Natural killer cell (primary cell): ENCODE data around the gene OR2S2. TPM values are rescaled to one million over a fixed set of nuclear protein-coding genes. Genes with fewer than 3 reads are reported as not detected.

Source experiments
- ATAC-seq, 3 donors: fragments of 150-1000 bp in 2 of 3; fragments of 200-7000 bp in 1 of 3; cut with Tn5 transposase; 1 replicate in 1 of 3; 2 replicates in 2 of 3; pipeline ENCODE4 v1.10.0; 2021; ENCODE audit warnings: mild to moderate bottlenecking in 2 of 3, moderate library complexity in 2 of 3
- DNase-seq, 2 donors: peaks; one replicate each; pipeline versions ENCODE4 v3.0.0 to v3.0.0-alpha.2; 2013 to 2021; ENCODE audit warnings: mixed read lengths in 1 of 2
- H3K27ac ChIP-seq: one replicate; pipeline ENCODE4 v1.5.1; 2013; ENCODE audit warnings: mild to moderate bottlenecking, low read length
- H3K27me3 ChIP-seq: one replicate; pipeline ENCODE4 v1.6.1; 2013; ENCODE audit warnings: low read length; ENCODE audit not compliant: control insufficient read depth, insufficient read depth
- H3K36me3 ChIP-seq: one replicate; pipeline ENCODE4 v1.6.1; 2013; ENCODE audit warnings: low read length; ENCODE audit not compliant: control insufficient read depth, insufficient read depth
- H3K4me1 ChIP-seq: one replicate; pipeline ENCODE4 v1.6.1; 2013; ENCODE audit warnings: low read length; ENCODE audit not compliant: control insufficient read depth, insufficient read depth
- H3K4me3 ChIP-seq: one replicate; pipeline ENCODE4 v1.5.1; 2013; ENCODE audit warnings: low read length
- H3K9me3 ChIP-seq: one replicate; pipeline ENCODE4 v1.6.1; 2013; ENCODE audit warnings: low read length; ENCODE audit not compliant: control insufficient read depth, insufficient read depth
- H3K27ac Mint-ChIP-seq, 2 donors: one replicate each; pipeline ENCODE4 v1.8.0; 2022; ENCODE audit warnings: mild to moderate bottlenecking in 2 of 2, mixed read lengths in 2 of 2, moderate library complexity in 1 of 2
- H3K27me3 Mint-ChIP-seq, 2 donors: one replicate each; pipeline ENCODE4 v1.8.0; 2022; ENCODE audit warnings: low read depth in 2 of 2, mixed read lengths in 2 of 2
- H3K36me3 Mint-ChIP-seq: one replicate; pipeline ENCODE4 v1.8.0; 2022; ENCODE audit warnings: mixed read lengths
- H3K4me1 Mint-ChIP-seq, 2 donors: one replicate each; pipeline ENCODE4 v1.8.0; 2022; ENCODE audit warnings: mixed read lengths in 2 of 2
- H3K4me3 Mint-ChIP-seq: one replicate; pipeline ENCODE4 v1.8.0; 2022; ENCODE audit warnings: mild to moderate bottlenecking, moderate library complexity, mixed read lengths
- H3K9me3 Mint-ChIP-seq, 2 donors: one replicate each; pipeline ENCODE4 v1.8.0; 2022; ENCODE audit warnings: mixed read lengths in 2 of 2
- CTCF ChIP-seq: fragments of 200-600 bp; IDR thresholded peaks from one replicate; pipeline ENCODE4 v1.8.0; 2022; ENCODE audit warnings: antibody characterized with exemption
- WGBS: methylation state at CpG from one replicate; pipeline ENCODE4 v1.1.7; 2013; ENCODE audit warnings: missing lambda C conversion rate; ENCODE audit not compliant: insufficient coverage; 5-methylcytosine and 5-hydroxymethylcytosine counted together
- intact Hi-C: fragments of 100-400 bp; cut with micrococcal nuclease; formaldehyde crosslinking; loops from one replicate; pipeline ENCODE4 v1.14.2; 2022
- total RNA-seq, 4 donors: library from RNA; stranded (reverse); fragments of 120-200 nt in 1 of 4; gene quantifications; one replicate each; pipeline versions ENCODE4 v1.2.3 to v1.2.4, GENCODE V29; 2013 to 2022

The OR2S2 gene
- total RNA-seq, 3 donors from 2014 or later (not counting 1 experiment from before 2014, with no cell fraction given), result not detected

- H3K4me3 ChIP-seq, result no peak overlapping the region
- no peaks in the 10 kb centered on the region for H3K9me3 Mint-ChIP-seq
- intact Hi-C loops, result no loop called here
- no peaks in the 10 kb centered on the region for H3K4me1 Mint-ChIP-seq
- no peaks in the 10 kb centered on the region for H3K4me1 ChIP-seq
- ATAC-seq, result no peak
- DNase-seq, result no peak
- no peaks in the 10 kb centered on the region for H3K36me3 Mint-ChIP-seq
- peaks cover 3% of the 10 kb centered on the region for H3K27me3 ChIP-seq
- no peak overlapping the region for H3K27ac Mint-ChIP-seq
- 61% methylated on average over 3 of the region's 3 CpGs for WGBS
- H3K4me3 Mint-ChIP-seq, result no peak overlapping the region
- no peak overlapping the region for H3K27ac ChIP-seq
- no peaks in the 10 kb centered on the region for H3K9me3 ChIP-seq
- H3K36me3 ChIP-seq, result no peaks in the 10 kb centered on the region
- H3K27me3 Mint-ChIP-seq, result peaks cover 36 to 42% of the 10 kb centered on the region in 2 donors
- TF ChIP-seq CTCF, result no peak
These were observed 2.2 kb upstream of the OR2S2 start for GRCh38 chr9:35960039-35960655.

GRCh38 chr9:35956651-35957050 is 1.3 kb downstream of the OR2S2 start:
- no peak overlapping the region for H3K4me3 ChIP-seq
- H3K27me3 Mint-ChIP-seq, result peaks cover 36 to 51% of the 10 kb centered on the region in 2 donors
- no peaks in the 10 kb centered on the region for H3K4me1 Mint-ChIP-seq
- H3K4me1 ChIP-seq, result no peaks in the 10 kb centered on the region
- 82% methylated on average over 5 of the region's 5 CpGs for WGBS
- no peaks in the 10 kb centered on the region for H3K36me3 Mint-ChIP-seq
- no peak for ATAC-seq
- H3K27ac Mint-ChIP-seq, result no peak overlapping the region
- H3K9me3 ChIP-seq, result no peaks in the 10 kb centered on the region
- H3K36me3 ChIP-seq, result no peaks in the 10 kb centered on the region
- H3K27me3 ChIP-seq, result peaks cover 2% of the 10 kb centered on the region
- no peak overlapping the region for H3K27ac ChIP-seq
- H3K9me3 Mint-ChIP-seq, result no peaks in the 10 kb centered on the region
- DNase-seq, result no peak
- TF ChIP-seq CTCF, result no peak
- intact Hi-C loops, result no loop called here
- H3K4me3 Mint-ChIP-seq, result no peak overlapping the region

GRCh38 chr9:35954942-35955546 is 2.9 kb downstream of the OR2S2 start:
- Histone ChIP-seq H3K9me3 (no peaks in the 10 kb centered on the region), H3K36me3 (no peaks in the 10 kb centered on the region), H3K4me3 (no peak overlapping the region), H3K27ac (no peak overlapping the region), H3K27me3 (peaks cover 2% of the 10 kb centered on the region), H3K4me1 (no peaks in the 10 kb centered on the region)
- 17% methylated on average over 6 of the region's 6 CpGs for WGBS
- H3K4me3 Mint-ChIP-seq, result no peak overlapping the region
- TF ChIP-seq CTCF, result peak; percentile 81
- H3K36me3 Mint-ChIP-seq, result no peaks in the 10 kb centered on the region
- peaks cover 28 to 40% of the 10 kb centered on the region in 2 donors for H3K27me3 Mint-ChIP-seq
- H3K4me1 Mint-ChIP-seq, result no peaks in the 10 kb centered on the region
- DNase-seq (peak in 1 of 2 donors; percentile 84), ATAC-seq (peak; percentile 73 to 83 (median 78))
- intact Hi-C loops, result loop anchor here (2.0 kb wide), 2 partner anchors 68 to 374 kb away; no protein-coding TSS in a partner anchor
- no peaks in the 10 kb centered on the region for H3K9me3 Mint-ChIP-seq
- no peak overlapping the region for H3K27ac Mint-ChIP-seq
